GM21529 (cell line): ENCODE measurements around the gene CNKSR2.

Experiments used
- ATAC-seq: cut with Tn5 transposase; IDR thresholded peaks from one replicate; pipeline ENCODE4 v1.9.1; 2021; ENCODE audit not compliant: unreplicated experiment

Gene CNKSR2

GRCh38 chrX:21590012-21590776 lies 216.0 kb downstream of the CNKSR2 start:
- ATAC-seq: no peak

GRCh38 chrX:21606002-21606401 lies 231.8 kb downstream of the CNKSR2 start:
- ATAC-seq: no peak

GRCh38 chrX:21610168-21610567 lies 235.9 kb downstream of the CNKSR2 start:
- ATAC-seq: no peak

GRCh38 chrX:21612154-21612553 lies 237.9 kb downstream of the CNKSR2 start:
- ATAC-seq: no peak

- ATAC-seq: no peak
Observed at GRCh38 chrX:21616386-21616785, 242.2 kb downstream of the CNKSR2 start.

GRCh38 chrX:21620234-21620633 lies 246.0 kb downstream of the CNKSR2 start:
- no peak for ATAC-seq

- no peak for ATAC-seq
Observed at GRCh38 chrX:21623778-21624501, 249.7 kb downstream of the CNKSR2 start.

- ATAC-seq: no peak
Observed at GRCh38 chrX:21632027-21632426, 257.8 kb downstream of the CNKSR2 start.

- no peak for ATAC-seq
Observed at GRCh38 chrX:21638311-21638710, 264.1 kb downstream of the CNKSR2 start.

GRCh38 chrX:21639775-21640174 lies 265.6 kb downstream of the CNKSR2 start:
- no peak for ATAC-seq

- no peak for ATAC-seq
Observed at GRCh38 chrX:21645431-21645830, 271.2 kb downstream of the CNKSR2 start.

GRCh38 chrX:21645886-21646285 lies 271.7 kb downstream of the CNKSR2 start:
- no peak for ATAC-seq

GRCh38 chrX:21655901-21656586 lies 281.8 kb downstream of the CNKSR2 start:
- ATAC-seq: no peak

- no peak for ATAC-seq
Observed at GRCh38 chrX:21656587-21657317, 282.5 kb downstream of the CNKSR2 start.

- ATAC-seq: no peak
Observed at GRCh38 chrX:21657318-21658151, 283.3 kb downstream of the CNKSR2 start.

GRCh38 chrX:21658152-21658737 lies 284.0 kb downstream of the CNKSR2 start, which contains the start of gene KLHL34:
Gene KLHL34 (minus strand): TSS chrX:21658330. CDS start chrX:21657788, 542 bp downstream.
- no peak for ATAC-seq

GRCh38 chrX:21658746-21659145 lies 284.5 kb downstream of the CNKSR2 start:
- ATAC-seq: no peak

- ATAC-seq: no peak
Observed at GRCh38 chrX:21659320-21659719, 285.1 kb downstream of the CNKSR2 start.

- no peak for ATAC-seq
Observed at GRCh38 chrX:21660156-21660555, 285.9 kb downstream of the CNKSR2 start.

- no peak for ATAC-seq
Observed at GRCh38 chrX:21661316-21661715, 287.1 kb downstream of the CNKSR2 start.
